ENCODE data around the gene PREX1.

The PREX1 gene

DNA sequence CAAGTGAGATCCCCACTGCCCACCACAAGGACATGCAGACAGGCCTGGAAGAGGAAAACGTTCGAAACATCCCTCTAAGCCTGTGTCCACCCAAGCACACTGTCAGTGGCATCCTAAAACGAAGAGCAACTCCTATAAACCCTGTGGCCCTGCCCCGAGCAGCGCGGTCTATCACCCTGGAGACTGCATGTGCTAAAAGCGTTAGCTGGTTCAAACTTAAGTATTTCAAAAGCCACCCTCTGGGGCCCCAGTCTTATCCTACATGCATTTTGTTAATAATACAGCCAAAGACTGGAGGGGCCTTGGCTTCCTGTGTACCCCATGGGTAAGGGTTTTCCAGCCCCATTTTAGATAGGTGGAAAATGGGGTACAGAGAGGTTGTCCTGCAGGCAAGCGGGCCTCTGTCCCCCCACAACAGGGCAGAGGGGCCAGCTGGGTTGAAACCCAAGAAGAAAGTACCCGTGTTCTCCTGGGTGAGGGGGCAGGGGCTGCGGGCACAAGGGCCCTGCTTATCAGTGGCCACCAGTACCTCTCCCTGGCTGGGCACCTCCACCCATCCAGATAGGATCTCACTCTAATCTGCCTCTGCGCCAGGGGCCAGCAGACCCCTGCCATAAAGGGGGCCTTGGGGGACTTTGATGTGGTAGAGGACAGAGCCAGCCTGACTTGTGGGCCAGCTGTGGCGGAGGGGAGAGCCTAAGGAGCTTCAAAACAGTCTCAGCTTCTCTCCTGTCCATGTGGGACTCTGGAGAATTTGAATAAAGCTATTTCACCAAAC lies 28.3 kb downstream of the PREX1 start:
- DNase-seq (no peak), ATAC-seq (no peak)
- H3K27me3 Mint-ChIP-seq, result no peaks in the 10 kb centered on the region
- peaks cover 84% of the 10 kb centered on the region for H3K4me1 Mint-ChIP-seq
- no peak overlapping the region for H3K4me3 Mint-ChIP-seq
- no peaks in the 10 kb centered on the region for H3K9me3 Mint-ChIP-seq
- peak overlapping the region; percentile 69 to 86 for H3K27ac Mint-ChIP-seq

DNA sequence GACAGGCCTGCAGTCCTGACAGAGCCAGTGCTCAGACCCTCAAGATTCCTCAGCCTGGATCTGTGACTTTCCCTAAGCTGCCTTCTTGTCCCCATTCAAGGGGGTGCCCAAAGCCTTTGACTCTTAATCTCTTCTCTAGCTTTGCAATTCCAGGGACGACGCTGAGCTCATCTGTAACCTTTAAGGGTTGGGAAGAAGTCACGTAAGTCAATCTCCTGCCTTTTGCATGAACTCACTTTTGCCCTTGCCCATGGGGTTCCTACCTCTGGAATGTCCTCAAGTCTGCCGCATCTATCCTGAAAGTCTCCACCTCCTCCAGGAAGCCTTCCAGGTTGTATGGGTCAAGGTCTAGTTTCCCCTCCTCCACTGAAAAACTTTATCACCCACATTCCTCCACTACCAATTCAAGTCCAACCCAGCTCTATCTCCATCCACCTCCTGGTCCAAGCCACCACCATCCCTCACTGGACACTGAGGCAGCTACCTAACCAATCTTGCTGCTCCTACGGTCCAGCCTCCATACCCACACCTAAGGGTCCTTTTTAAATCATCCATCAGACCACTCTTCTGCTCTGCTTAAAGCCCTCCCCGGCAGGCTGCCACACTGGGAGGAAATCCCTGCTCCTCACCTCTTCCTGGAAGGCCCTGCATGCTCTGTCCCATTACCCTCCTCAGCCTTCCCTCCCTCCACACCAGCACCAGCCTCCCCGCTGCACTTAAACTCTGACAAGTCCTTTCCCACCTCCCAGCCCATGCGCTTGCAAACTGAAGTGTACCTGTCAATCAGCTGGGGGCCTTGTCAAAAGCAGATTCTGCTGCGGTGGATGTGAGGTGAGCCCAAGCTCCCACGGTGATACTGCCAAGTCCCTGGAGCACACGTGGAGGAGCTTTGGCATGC lies 29.7 kb downstream of the PREX1 start:
- Mint-ChIP-seq H3K4me3 (no peak overlapping the region), H3K27me3 (no peaks in the 10 kb centered on the region), H3K4me1 (peaks cover 79% of the 10 kb centered on the region), H3K27ac (peak overlapping the region in 1 of 2 donors; percentile 53), H3K9me3 (no peaks in the 10 kb centered on the region)
- ATAC-seq (no peak), DNase-seq (no peak)

DNA sequence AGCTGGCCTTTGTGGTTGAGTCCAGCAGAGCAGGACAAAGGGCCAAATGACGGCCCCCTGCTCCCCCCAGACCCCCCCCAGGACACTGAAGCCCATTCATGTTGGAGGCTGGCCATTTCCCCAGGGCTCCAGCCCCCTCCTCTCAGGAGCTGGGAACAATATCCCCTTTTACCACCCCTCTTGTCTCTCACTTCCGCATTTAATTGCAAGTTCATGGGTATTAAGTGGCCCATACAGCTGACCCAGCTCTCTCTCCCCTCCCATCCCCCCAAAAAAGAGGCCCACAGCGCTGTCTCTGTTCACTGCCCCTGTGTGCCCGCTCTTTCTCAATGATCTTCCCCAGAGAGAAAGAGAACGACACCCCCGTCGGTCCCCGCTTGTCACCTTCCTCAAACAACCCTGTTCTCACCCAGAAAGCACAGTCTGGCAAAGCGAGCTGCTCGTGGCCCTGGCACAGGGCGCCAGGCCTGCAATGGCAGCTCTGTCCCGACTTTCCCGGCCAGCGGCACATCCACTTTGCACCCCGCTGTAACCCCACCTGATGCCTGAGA lies 30.4 kb downstream of the PREX1 start:
- H3K4me1 Mint-ChIP-seq, result peaks cover 72% of the 10 kb centered on the region
- no peaks in the 10 kb centered on the region for H3K27me3 Mint-ChIP-seq
- DNase-seq, result no peak
- no peak overlapping the region for H3K27ac Mint-ChIP-seq
- no peak for ATAC-seq
- no peak overlapping the region for H3K4me3 Mint-ChIP-seq
- H3K9me3 Mint-ChIP-seq, result no peaks in the 10 kb centered on the region

DNA sequence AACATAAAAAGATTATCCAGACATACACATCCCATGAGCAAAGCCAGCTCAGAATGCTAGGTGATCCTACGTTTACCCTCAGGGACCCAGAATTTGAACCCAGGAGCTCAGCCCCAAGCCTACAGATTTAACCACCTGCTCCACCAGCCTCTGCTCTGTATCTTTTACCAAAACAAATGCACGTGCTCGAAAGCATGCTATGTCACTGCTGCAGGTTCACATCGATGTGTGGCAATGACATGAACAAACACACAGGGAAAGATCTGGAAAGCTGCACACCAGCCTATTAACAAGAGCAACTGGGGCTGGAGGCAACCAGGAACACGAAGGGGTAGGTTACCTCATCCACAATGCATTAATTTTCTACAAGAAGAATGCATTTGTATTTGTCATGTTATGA lies 32.1 kb downstream of the PREX1 start:
- no peaks in the 10 kb centered on the region for H3K27me3 Mint-ChIP-seq

DNA sequence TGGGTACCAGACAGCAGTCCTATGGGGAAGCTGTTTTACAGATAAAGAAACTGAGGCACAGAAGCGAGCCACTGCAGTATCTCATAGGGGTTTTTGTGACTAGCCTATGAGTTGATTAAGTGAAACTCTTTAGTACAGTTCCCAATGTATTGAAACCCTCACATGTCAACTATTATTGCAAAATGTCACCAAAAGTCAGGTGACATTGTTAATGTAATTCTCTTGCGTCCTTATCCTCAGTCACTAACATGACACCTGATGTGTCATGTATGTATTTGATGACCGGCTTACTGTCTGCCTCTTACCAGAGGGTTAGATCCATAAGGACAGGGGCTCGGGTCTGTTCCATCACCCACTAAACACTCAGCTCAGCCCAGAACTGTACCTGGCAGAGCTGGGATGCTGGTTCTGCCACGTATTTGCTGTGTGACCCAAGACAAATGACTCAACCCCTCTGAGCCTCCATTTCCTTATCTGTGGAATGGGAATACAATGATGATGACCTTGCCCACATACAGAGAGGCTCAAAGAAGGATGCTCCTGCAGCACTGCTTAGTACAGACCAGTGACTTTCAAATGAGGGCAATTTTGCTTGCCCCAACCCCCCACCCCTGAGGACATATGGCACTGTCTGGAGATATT lies 32.9 kb downstream of the PREX1 start:
- DNase-seq (no peak), ATAC-seq (no peak)
- no peaks in the 10 kb centered on the region for H3K9me3 Mint-ChIP-seq
- H3K4me1 Mint-ChIP-seq, result peaks cover 49% of the 10 kb centered on the region
- H3K27ac Mint-ChIP-seq, result no peak overlapping the region
- H3K27me3 Mint-ChIP-seq, result no peaks in the 10 kb centered on the region
- no peak overlapping the region for H3K4me3 Mint-ChIP-seq

More for the DNA sequence above, 32.1 kb downstream of the PREX1 start:
- no peak overlapping the region for H3K27ac Mint-ChIP-seq
- ATAC-seq (no peak), DNase-seq (no peak)
- no peak overlapping the region for H3K4me3 Mint-ChIP-seq
- H3K9me3 Mint-ChIP-seq, result no peaks in the 10 kb centered on the region
- peaks cover 57% of the 10 kb centered on the region for H3K4me1 Mint-ChIP-seq

DNA sequence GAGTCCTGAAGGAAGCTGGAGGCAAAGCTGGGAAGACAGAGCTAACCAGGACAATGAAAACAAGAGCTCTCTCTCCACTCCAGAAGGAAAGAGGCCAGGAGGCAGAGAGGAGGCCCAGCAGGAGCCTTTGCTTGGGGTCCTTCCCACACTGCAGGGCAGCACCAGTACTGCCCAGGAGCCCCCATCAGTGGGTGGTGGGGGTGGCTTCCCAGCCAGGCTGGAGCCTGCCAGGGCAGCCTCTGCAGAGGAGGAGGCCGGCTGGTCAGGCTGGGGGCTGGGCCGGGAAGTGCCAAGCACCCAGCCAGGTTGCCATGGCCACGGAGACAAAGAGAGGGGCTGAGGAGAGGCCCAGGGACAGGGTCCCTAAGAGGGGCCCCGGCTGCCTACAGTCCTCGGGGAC lies 33.4 kb downstream of the PREX1 start:
- Mint-ChIP-seq H3K4me3 (no peak overlapping the region), H3K4me1 (peaks cover 43% of the 10 kb centered on the region), H3K27ac (no peak overlapping the region)

DNA sequence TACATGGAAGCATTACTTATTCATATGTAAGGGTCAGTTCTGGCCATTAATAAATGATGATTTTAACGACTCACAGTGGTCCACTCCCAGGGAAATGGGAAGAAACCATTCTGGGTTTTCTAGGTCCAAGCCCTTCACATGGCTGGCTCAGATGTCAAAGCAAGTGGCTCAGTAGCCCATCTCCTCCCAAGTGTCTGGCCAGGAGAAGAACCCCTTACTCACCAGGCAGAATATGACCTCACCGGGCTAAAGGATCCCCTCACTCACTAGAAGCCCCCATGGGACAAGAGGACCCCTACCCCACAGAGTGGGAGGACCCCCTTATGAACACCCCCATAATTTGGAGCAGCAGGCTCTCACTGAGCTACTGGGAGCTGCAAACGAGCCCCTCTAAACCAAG lies 34.0 kb downstream of the PREX1 start:
- H3K4me3 Mint-ChIP-seq, result no peak overlapping the region
- peaks cover 38% of the 10 kb centered on the region for H3K4me1 Mint-ChIP-seq
- H3K27me3 Mint-ChIP-seq, result no peaks in the 10 kb centered on the region
- H3K27ac Mint-ChIP-seq, result no peak overlapping the region
- DNase-seq (no peak), ATAC-seq (no peak)
- H3K9me3 Mint-ChIP-seq, result no peaks in the 10 kb centered on the region

More for the DNA sequence above, 33.4 kb downstream of the PREX1 start:
- Mint-ChIP-seq H3K27me3 (no peaks in the 10 kb centered on the region), H3K9me3 (no peaks in the 10 kb centered on the region)
- no peak for DNase-seq
- peak; percentile 22 for ATAC-seq

DNA sequence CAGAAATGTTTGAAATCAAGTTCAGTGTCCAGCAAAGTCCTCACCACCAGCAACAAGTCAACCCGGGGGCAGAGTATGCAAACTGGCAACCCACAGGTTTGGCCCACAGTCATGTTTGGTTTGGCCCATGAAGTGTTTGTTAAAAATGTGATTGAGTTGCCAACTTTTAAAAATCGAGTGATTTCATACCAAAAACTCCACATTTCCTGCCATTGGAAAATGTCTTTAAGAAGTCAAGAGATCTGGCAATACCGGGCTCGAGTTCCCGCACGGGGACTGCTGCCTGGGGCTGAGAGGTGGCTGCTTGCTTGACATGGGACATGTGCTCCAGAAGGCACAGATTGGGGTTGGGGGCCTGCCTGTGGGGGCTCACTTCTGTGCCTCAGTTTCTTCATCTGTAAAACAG lies 36.1 kb downstream of the PREX1 start:
- no peak overlapping the region for H3K27ac Mint-ChIP-seq

DNA sequence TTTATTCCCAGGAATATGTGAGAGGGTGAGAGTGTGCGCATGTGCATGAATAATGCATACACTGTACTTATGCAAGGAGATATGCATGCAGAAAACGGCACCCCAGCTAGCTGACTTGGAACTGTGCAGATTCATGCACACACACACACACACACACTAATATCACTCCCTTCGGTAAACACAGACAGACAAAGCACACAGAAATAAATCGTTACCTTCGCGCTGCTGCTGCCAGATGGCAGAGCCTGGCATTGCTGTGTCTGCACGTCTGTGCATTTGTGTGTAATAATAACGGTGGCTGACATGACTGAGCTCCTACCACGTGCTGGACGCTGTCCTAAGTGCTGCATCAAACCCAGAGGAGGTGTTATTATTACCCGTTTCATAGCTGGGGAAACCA lies 36.8 kb downstream of the PREX1 start:
- Mint-ChIP-seq H3K4me3 (no peak overlapping the region), H3K27ac (peak overlapping the region; percentile 72 to 75), H3K9me3 (no peaks in the 10 kb centered on the region), H3K4me1 (peaks cover 21% of the 10 kb centered on the region), H3K27me3 (no peaks in the 10 kb centered on the region)
- DNase-seq (no peak), ATAC-seq (no peak)

More for the DNA sequence above, 36.1 kb downstream of the PREX1 start:
- H3K9me3 Mint-ChIP-seq, result no peaks in the 10 kb centered on the region
- no peaks in the 10 kb centered on the region for H3K27me3 Mint-ChIP-seq
- no peak overlapping the region for H3K4me3 Mint-ChIP-seq
- peaks cover 21% of the 10 kb centered on the region for H3K4me1 Mint-ChIP-seq
- DNase-seq (no peak), ATAC-seq (no peak)

DNA sequence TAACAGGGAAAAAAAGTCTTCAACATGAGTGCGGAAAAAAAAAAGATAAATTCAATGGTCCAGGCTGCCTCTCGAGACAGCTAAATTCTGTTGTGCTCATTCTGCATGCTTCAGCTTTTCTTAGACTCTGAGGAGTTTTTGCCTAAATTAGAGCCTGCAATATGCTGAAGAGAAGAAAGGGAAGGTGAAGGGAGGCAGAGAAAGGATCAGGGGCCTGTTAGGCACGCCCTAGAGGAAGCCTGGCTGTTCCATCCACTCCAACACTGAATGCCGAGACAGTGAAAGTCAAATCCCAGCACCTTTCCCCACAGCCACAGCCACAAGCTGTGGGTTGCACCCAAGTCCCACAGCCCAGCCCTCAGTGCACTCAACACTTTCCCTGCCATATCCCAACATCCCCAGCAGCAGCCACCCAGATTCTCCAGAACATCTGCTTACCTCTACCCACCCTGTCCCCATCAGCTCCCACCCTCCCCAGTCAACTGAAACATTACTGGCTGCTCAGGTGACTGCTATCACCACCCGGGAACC lies 37.3 kb downstream of the PREX1 start:
- Mint-ChIP-seq H3K27me3 (no peaks in the 10 kb centered on the region), H3K27ac (peak overlapping the region; percentile 54 to 72), H3K9me3 (no peaks in the 10 kb centered on the region), H3K4me3 (peak overlapping the region in 1 of 2 donors; percentile 14), H3K4me1 (peaks cover 16% of the 10 kb centered on the region)
- DNase-seq, result no peak
- no peak for ATAC-seq

DNA sequence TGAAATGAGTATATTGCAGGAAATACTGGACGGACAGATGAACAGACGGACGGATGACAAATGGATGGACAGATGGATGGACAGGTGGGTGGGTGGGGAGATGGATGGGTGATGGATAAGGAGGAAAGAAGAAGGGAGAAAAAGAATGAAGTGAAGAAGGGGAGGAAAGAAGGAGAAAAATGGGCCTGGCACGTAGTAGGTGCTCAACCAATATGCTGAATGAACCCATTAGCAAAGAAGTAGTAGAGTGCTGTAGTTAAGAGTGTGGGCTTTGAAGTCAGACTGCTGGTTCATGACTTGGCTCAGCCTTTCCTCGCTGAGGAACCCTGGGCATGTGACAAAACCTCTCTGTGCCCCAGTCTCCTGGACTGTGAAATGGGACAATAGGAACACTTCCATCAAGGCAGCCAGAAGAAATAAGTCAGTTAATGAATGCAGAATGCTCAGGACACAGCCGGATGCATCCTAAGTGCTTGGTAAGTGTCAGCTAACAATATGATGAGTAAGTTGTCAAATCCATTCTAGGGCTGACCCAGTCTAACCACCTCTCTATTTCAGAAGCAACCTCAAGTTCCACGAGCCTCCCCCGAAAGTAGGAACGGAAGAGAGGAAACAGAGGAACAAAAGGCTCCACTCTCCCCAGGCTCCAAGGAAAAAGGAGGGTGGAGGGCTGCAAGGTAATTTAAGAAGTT lies 37.9 kb downstream of the PREX1 start:
- Mint-ChIP-seq H3K9me3 (no peaks in the 10 kb centered on the region), H3K4me3 (peak overlapping the region in 1 of 2 donors; percentile 12), H3K27me3 (no peaks in the 10 kb centered on the region), H3K27ac (peak overlapping the region; percentile 36 to 69), H3K4me1 (peaks cover 10% of the 10 kb centered on the region)
- ATAC-seq, result no peak
- DNase-seq, result no peak

DNA sequence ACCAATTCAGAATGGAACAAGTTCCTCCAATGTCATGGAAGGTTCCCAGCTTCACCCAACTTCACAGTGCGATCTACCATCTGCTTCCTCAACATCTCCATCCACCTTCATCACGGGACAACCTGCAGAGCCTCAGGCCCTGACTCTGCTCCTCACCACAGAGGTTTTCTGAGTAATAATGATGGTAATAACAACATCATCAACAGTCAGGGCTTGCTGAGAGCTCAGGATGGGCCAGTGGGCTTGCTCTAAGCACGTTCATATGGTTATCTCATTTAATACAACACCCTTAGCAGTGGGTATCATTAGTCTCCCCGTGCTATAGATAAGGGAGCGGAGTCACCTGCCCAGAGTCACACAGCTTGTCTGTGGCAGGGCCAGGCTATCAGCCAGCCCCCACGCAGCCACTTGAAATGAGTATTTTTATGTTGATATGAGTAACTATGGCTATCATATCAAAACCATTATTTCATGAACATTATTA lies 38.6 kb downstream of the PREX1 start:
- ATAC-seq (peak; percentile 68), DNase-seq (peak in 1 of 2 donors; percentile 35)
- H3K9me3 Mint-ChIP-seq, result no peaks in the 10 kb centered on the region
- H3K27me3 Mint-ChIP-seq, result no peaks in the 10 kb centered on the region
- H3K4me3 Mint-ChIP-seq, result peak overlapping the region; percentile 12 to 16
- H3K4me1 Mint-ChIP-seq, result peaks cover 5% of the 10 kb centered on the region
- peak overlapping the region; percentile 8 to 69 for H3K27ac Mint-ChIP-seq

DNA sequence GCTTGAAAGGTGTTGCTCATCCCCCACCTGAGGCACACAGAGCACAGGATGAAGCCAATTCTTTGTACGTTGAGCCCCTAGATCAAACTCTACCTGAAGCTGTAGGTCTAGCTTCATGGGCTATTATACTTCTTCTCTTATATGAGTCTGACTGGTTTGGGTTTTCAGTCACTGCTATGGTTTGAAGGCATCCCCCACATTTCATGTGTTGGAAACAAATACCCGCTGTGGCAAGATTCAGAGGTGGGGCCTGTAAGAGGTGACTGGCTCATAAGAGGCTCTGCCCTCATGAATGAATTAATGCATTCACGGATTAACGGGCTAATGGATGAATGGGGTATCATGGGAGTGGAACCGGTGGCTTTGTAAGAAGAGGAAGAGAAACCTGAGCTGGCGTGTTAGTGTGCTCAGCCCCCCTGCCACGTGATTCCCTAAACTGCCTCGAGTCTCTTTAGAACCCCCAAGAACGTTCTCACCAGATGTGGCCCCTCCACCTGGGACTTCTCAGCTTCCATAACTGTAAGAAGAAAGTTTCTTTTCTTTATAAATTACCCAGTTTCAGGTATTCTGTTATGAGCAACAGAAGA lies 39.2 kb downstream of the PREX1 start:
- peak; percentile 23 for ATAC-seq
- H3K9me3 Mint-ChIP-seq, result no peaks in the 10 kb centered on the region
- H3K27me3 Mint-ChIP-seq, result no peaks in the 10 kb centered on the region
- H3K4me3 Mint-ChIP-seq, result peak overlapping the region; percentile 36 to 42
- H3K4me1 Mint-ChIP-seq, result no peaks in the 10 kb centered on the region
- DNase-seq, result no peak
- peak overlapping the region; percentile 90 to 92 for H3K27ac Mint-ChIP-seq

DNA sequence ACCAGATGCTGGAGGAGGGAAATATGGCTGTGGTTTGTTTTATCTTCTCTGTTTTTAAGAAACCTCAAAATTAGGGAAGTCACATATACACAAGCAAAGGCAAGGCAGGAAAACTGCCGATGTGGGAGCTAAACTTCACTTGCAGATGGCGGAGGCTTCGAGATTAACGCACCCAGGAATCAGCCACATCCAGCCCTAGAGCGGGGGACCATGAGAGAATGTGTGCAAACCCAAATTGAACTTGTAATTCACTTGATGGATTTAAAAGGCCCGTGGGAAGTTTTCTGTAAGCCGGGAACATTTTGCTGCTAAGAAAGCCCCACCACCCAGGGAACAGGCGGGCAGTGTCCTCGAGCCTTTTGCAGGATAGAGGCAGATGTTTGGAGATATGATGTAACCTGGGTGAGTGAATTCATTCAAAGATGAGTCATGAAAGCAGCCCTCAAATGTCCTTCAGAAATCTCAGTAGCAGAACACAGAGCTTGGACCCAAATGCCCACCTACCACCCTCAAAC lies 39.9 kb downstream of the PREX1 start:
- no peaks in the 10 kb centered on the region for H3K9me3 Mint-ChIP-seq
- DNase-seq (peak in 1 of 2 donors; percentile 25), ATAC-seq (peak; percentile 38)
- H3K27ac Mint-ChIP-seq, result peak overlapping the region; percentile 90 to 92
- no peaks in the 10 kb centered on the region for H3K27me3 Mint-ChIP-seq
- no peaks in the 10 kb centered on the region for H3K4me1 Mint-ChIP-seq
- H3K4me3 Mint-ChIP-seq, result peak overlapping the region; percentile 23 to 42

Data from stimulated activated naive CD8-positive, alpha-beta T cell treated with anti-CD3 and anti-CD28 coated beads, Interleukin-15, amount 100 ng/mL, for 72 hours (primary cell).